ENCODE data around the gene AIRE.

DNA sequence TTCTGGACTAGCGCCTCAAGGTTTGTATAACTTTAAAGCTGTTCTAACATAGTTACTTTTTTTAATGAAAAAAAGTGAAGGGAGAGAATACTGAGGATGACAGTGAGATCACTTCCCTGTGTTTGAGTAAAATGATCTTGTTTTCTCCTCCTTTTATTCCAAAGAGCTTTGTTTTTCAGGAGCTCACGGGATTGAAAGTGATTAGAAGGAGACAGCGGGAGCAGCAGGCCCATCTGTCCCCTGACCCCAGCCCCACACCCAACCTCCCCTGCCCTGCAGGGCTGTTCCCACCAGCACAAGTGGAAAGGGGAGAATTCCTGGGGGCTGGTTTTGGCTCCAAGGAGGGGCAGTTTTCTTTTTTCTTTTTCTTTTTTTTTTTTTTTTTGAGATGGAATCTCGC lies 21.9 kb upstream of the AIRE start:
- no peak for TF ChIP-seq POLR2A (IDR thresholded peaks at IDR 0.05; ENCODE audit: low read depth, low read length)
- no peak for TF ChIP-seq POLR2AphosphoS5 (IDR thresholded peaks at IDR 0.05; ENCODE audit: low read depth, low read length)
- no peak for TF ChIP-seq TAF1 (IDR thresholded peaks at IDR 0.05; ENCODE audit: low read depth, low read length)
- no peak for TF ChIP-seq SPI1 (IDR thresholded peaks at IDR 0.05; ENCODE audit: low read depth, low read length)
- TF ChIP-seq PAX5 (IDR thresholded peaks at IDR 0.05; ENCODE audit: insufficient read depth, low read length, severe bottlenecking): no peak
- no peak for TF ChIP-seq POU2F2 (IDR thresholded peaks at IDR 0.05; ENCODE audit: low read depth, low read length)

All from GM12891 (cell line).